Hepatocyte (in vitro differentiated cells): ENCODE results near the gene PAGE4. TPM values are rescaled to one million over a fixed set of nuclear protein-coding genes. Genes with fewer than 3 reads are reported as not detected.

Experiments
- DNase-seq: peaks from one replicate; pipeline ENCODE4 v3.0.0-alpha.2; 2016; ENCODE audit warnings: low spot score
- H2AFZ ChIP-seq: fragments of 200-600 bp; sonication (generic); 2 replicates; pipeline ENCODE4 v1.6.0; 2016; ENCODE audit warnings: antibody characterized with exemption, mild to moderate bottlenecking
- H3K27ac ChIP-seq: fragments of 200-600 bp; sonication (generic); 2 replicates; pipeline ENCODE4 v1.5.1; 2016; ENCODE audit warnings: mild to moderate bottlenecking
- H3K27me3 ChIP-seq: fragments of 200-600 bp; sonication (generic); 2 replicates; pipeline ENCODE4 v1.6.1; 2016
- H3K36me3 ChIP-seq: fragments of 200-600 bp; sonication (generic); replicated peaks from 2 replicates; pipeline ENCODE4 v1.5.1; 2016; ENCODE audit warnings: low read depth; ENCODE audit not compliant: insufficient read depth
- H3K4me1 ChIP-seq: fragments of 200-600 bp; sonication (generic); 2 replicates; pipeline ENCODE4 v1.5.1; 2016; ENCODE audit warnings: mild to moderate bottlenecking, moderate library complexity; ENCODE audit not compliant: insufficient read depth
- H3K4me2 ChIP-seq: fragments of 200-600 bp; sonication (generic); 2 replicates; pipeline ENCODE4 v1.6.0; 2016
- H3K4me3 ChIP-seq: fragments of 200-600 bp; sonication (generic); 2 replicates; pipeline ENCODE4 v1.5.1; 2016; ENCODE audit warnings: mild to moderate bottlenecking
- H3K79me2 ChIP-seq: fragments of 200-600 bp; sonication (generic); 2 replicates; pipeline ENCODE4 v1.6.0; 2017; ENCODE audit warnings: mild to moderate bottlenecking
- H3K9me2 ChIP-seq: fragments of 200-600 bp; sonication (generic); replicated peaks from 2 replicates; pipeline ENCODE4 v1.6.0; 2017; ENCODE audit warnings: mild to moderate bottlenecking; ENCODE audit not compliant: insufficient read depth
- H3K9me3 ChIP-seq: fragments of 200-600 bp; sonication (generic); 2 replicates; pipeline ENCODE4 v1.5.1; 2016; ENCODE audit warnings: low read depth, mild to moderate bottlenecking
- H4K20me1 ChIP-seq: fragments of 200-600 bp; sonication (generic); 2 replicates; pipeline ENCODE4 v1.6.0; 2016; ENCODE audit warnings: mild to moderate bottlenecking; ENCODE audit not compliant: insufficient read depth, poor library complexity, severe bottlenecking
- CTCF ChIP-seq: fragments of 200-600 bp; sonication (generic); IDR thresholded peaks from 2 replicates; pipeline ENCODE4 v1.5.1; 2016; ENCODE audit warnings: antibody characterized with exemption, mild to moderate bottlenecking; ENCODE audit not compliant: poor library complexity
- EZH2 ChIP-seq: fragments of 200-600 bp; sonication (generic); IDR thresholded peaks from 2 replicates; pipeline ENCODE4 v1.6.1; 2016; ENCODE audit warnings: antibody characterized with exemption, mild to moderate bottlenecking, borderline replicate concordance
- EZH2phosphoT487 ChIP-seq: fragments of 200-600 bp; sonication (generic); IDR thresholded peaks from one replicate; pipeline ENCODE4 v1.6.1; 2018; ENCODE audit warnings: antibody characterized with exemption, mild to moderate bottlenecking, low read depth, moderate library complexity; ENCODE audit not compliant: unreplicated experiment, severe bottlenecking
- WGBS: methylation state at CpG from one replicate; pipeline ENCODE4 v1.1.6; 2016; ENCODE audit warnings: low lambda C conversion rate; ENCODE audit errors: missing lambda C conversion rate; 5-methylcytosine and 5-hydroxymethylcytosine counted together
- polyA plus RNA-seq: library from polyadenylated mRNA; unstranded; fragments of >200 nt; fragmentation: Nextera tagmentation; extraction: Ambion mirVana; gene quantifications from 2 replicates; pipeline ENCODE4 v1.2.1, GENCODE V29; 2016
- total RNA-seq: library from RNA; depleted of rRNA; stranded (reverse); fragments of >200 nt; gene quantifications from 2 replicates; pipeline ENCODE4 v1.2.3, GENCODE V29; 2014

PAGE4 gene
- total and polyA plus RNA-seq, 2 experiments from 2014 or later: 0.63 TPM; not detected in 1

GRCh38 chrX:49816435-49816834 lies 12.7 kb upstream of the PAGE4 start:
- 81% methylated on average over 4 of the region's 4 CpGs for WGBS
- no peak overlapping the region for H3K27ac ChIP-seq
- TF ChIP-seq EZH2 (no peak), EZH2phosphoT487 (no peak), CTCF (no peak)
- no peaks in the 10 kb centered on the region for H4K20me1 ChIP-seq
- no peak for DNase-seq
- H3K9me2 ChIP-seq: no peaks in the 10 kb centered on the region
- no peaks in the 10 kb centered on the region for H3K79me2 ChIP-seq
- no peak overlapping the region for H3K4me2 ChIP-seq
- H2AFZ ChIP-seq: no peak overlapping the region
- H3K4me1 ChIP-seq: peaks cover 7% of the 10 kb centered on the region
- no peak overlapping the region for H3K4me3 ChIP-seq
- H3K9me3 ChIP-seq: no peaks in the 10 kb centered on the region
- no peaks in the 10 kb centered on the region for H3K27me3 ChIP-seq
- no peaks in the 10 kb centered on the region for H3K36me3 ChIP-seq

DNA sequence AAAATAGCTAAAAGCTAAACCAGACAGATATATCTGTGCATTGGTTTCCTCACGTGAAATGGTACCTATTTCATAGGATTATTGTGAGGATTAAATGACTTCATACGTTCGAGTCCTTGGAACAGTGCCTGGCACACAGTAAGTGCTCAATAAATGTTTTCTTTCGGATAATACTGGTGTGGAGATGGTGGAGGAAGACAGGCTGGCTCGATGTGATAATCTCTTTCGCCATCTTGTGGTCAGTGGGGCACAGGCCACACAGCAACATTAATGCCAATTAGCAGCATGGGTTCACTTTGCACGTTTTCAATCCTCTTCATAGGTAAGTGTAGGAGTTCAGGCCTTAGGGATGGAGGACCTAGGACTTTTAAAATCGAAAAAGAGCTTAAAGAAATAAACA lies 9.3 kb downstream of the PAGE4 start:
- 22% methylated on average over 8 of the region's 8 CpGs for WGBS
- Histone ChIP-seq H2AFZ (no peak overlapping the region), H3K36me3 (no peaks in the 10 kb centered on the region), H3K4me2 (no peak overlapping the region), H4K20me1 (no peaks in the 10 kb centered on the region), H3K9me2 (no peaks in the 10 kb centered on the region), H3K27ac (no peak overlapping the region), H3K4me3 (no peak overlapping the region), H3K4me1 (no peaks in the 10 kb centered on the region), H3K27me3 (no peaks in the 10 kb centered on the region), H3K79me2 (no peaks in the 10 kb centered on the region), H3K9me3 (no peaks in the 10 kb centered on the region)
- TF ChIP-seq CTCF: peak; percentile 62
- TF ChIP-seq EZH2: no peak
- TF ChIP-seq EZH2phosphoT487: no peak
- DNase-seq: peak; percentile 43

- Histone ChIP-seq H3K4me2 (no peak overlapping the region), H3K27me3 (no peaks in the 10 kb centered on the region), H3K79me2 (no peaks in the 10 kb centered on the region), H3K4me3 (no peak overlapping the region), H3K9me2 (no peaks in the 10 kb centered on the region), H3K4me1 (no peaks in the 10 kb centered on the region), H3K36me3 (no peaks in the 10 kb centered on the region), H2AFZ (no peak overlapping the region), H3K27ac (peak overlapping the region; percentile 41), H3K9me3 (no peaks in the 10 kb centered on the region), H4K20me1 (no peaks in the 10 kb centered on the region)
- WGBS: 52% methylated on average over 3 of the region's 3 CpGs
- TF ChIP-seq EZH2phosphoT487 (no peak), CTCF (peak; percentile 57)
- peak; percentile 89 for DNase-seq
These were observed 11.6 kb downstream of the PAGE4 start for GRCh38 chrX:49840679-49841078.

- Histone ChIP-seq H3K4me3 (no peak overlapping the region), H3K27me3 (no peaks in the 10 kb centered on the region), H3K9me3 (no peaks in the 10 kb centered on the region), H4K20me1 (no peaks in the 10 kb centered on the region), H3K4me1 (no peaks in the 10 kb centered on the region), H2AFZ (no peak overlapping the region), H3K79me2 (no peaks in the 10 kb centered on the region), H3K4me2 (no peak overlapping the region), H3K27ac (peak overlapping the region; percentile 53), H3K36me3 (no peaks in the 10 kb centered on the region), H3K9me2 (no peaks in the 10 kb centered on the region)
- TF ChIP-seq EZH2phosphoT487: no peak
- no peak for TF ChIP-seq CTCF
- TF ChIP-seq EZH2: no peak
- DNase-seq: no peak
These were observed 13.5 kb downstream of the PAGE4 start for GRCh38 chrX:49842621-49843020.
